Panc1 (cell line): ENCODE results near the gene ITPKC. TPM values are rescaled to one million over a fixed set of nuclear protein-coding genes. Genes with fewer than 3 reads are reported as not detected.

Experiments
- ATAC-seq: fragments of 200-7000 bp; cut with Tn5 transposase; 2 replicates; pipeline ENCODE4 v1.9.1; 2020; ENCODE audit warnings: mild to moderate bottlenecking, moderate library complexity
- Bru-seq: library from RNA; stranded (reverse); fragments of 400-500 nt; gene quantifications from one replicate; lab custom pipeline; 2021; lab: Mats Ljungman, UMichigan
- BruChase-seq, 2 experiments: library from RNA; stranded (reverse); fragments of 400-500 nt; gene quantifications; one replicate each; lab custom pipeline; 2021; lab: Mats Ljungman, UMichigan
- BruUV-seq: library from RNA; stranded (reverse); fragments of 400-500 nt; replicated peaks from 2 replicates; lab custom pipeline; 2021; lab: Mats Ljungman, UMichigan
- CTCF ChIA-PET: fragments of 300-600 bp; sonication (Branson Sonifier 250); formaldehyde crosslinking; loops from one replicate; lab custom pipeline; 2022; ENCODE audit warnings: antibody characterized with exemption; lab: Charles Lee
- POLR2A ChIA-PET: fragments of 300-600 bp; sonication (Branson Sonifier 250); formaldehyde crosslinking; loops from one replicate; lab custom pipeline; 2022; ENCODE audit warnings: antibody characterized with exemption; lab: Charles Lee
- DNase-seq: peaks from one replicate; pipeline ENCODE4 v3.0.0-alpha.2; 2010; ENCODE audit warnings: low read depth, low spot score
- H3K27ac ChIP-seq: 2 replicates; pipeline ENCODE4 v1.5.1; 2011; ENCODE audit warnings: mild to moderate bottlenecking, low read length, inconsistent platforms
- H3K27me3 ChIP-seq: fragments of 200-500 bp; sonication (Bioruptor generic); 2 replicates; pipeline ENCODE4 v1.6.0; 2014; ENCODE audit warnings: low read length, inconsistent platforms; ENCODE audit not compliant: control insufficient read depth, insufficient read depth
- H3K36me3 ChIP-seq: fragments of 200-500 bp; sonication (Bioruptor generic); 2 replicates; pipeline ENCODE4 v1.5.1; 2014; ENCODE audit warnings: inconsistent platforms, mild to moderate bottlenecking, low read length, moderate library complexity; ENCODE audit not compliant: control insufficient read depth, insufficient read depth
- H3K4me1 ChIP-seq: 2 replicates; pipeline ENCODE4 v1.5.1; 2011; ENCODE audit warnings: inconsistent platforms, mild to moderate bottlenecking, low read length, moderate library complexity; ENCODE audit not compliant: control insufficient read depth, insufficient read depth
- H3K4me3 ChIP-seq, 2 experiments: 2 replicates each; pipeline ENCODE4 v1.5.1; 2011 to 2012; ENCODE audit warnings: low read depth in 2 of 2, low read length in 2 of 2, mild to moderate bottlenecking in 2 of 2, inconsistent platforms in 1 of 2, moderate library complexity in 1 of 2
- H3K9me3 ChIP-seq: fragments of 200-500 bp; sonication (Bioruptor generic); 2 replicates; pipeline ENCODE4 v1.5.1; 2014; ENCODE audit warnings: low read depth, mild to moderate bottlenecking, inconsistent platforms, low read length, moderate library complexity; ENCODE audit not compliant: control insufficient read depth, insufficient read depth
- POLR2AphosphoS5 ChIP-seq: IDR thresholded peaks from 2 replicates; pipeline ENCODE4 v1.6.1; 2012; ENCODE audit warnings: mild to moderate bottlenecking, low read depth, low read length, moderate library complexity
- SIN3A ChIP-seq: IDR thresholded peaks from 2 replicates; pipeline ENCODE4 v1.6.1; 2012; ENCODE audit warnings: low read depth, mild to moderate bottlenecking, low read length, moderate library complexity, borderline replicate concordance; ENCODE audit not compliant: insufficient read depth
- TCF7L2 ChIP-seq: IDR thresholded peaks from 2 replicates; pipeline ENCODE4 v1.6.1; 2011; ENCODE audit warnings: mild to moderate bottlenecking, low read depth, low read length, inconsistent platforms
- in situ Hi-C: cut with HindIII; loops from 2 replicates; pipeline ENCODE4 v1.10.0; 2016; ENCODE audit warnings: low sequenced_read_pairs, low pct_unique_long_range_greater_than_20kb
- intact Hi-C: fragments of 100-400 bp; cut with micrococcal nuclease; formaldehyde crosslinking; loops from one replicate; pipeline ENCODE4 v1.10.0; 2022; ENCODE audit not compliant: unreplicated experiment
- long read RNA-seq: library from polyadenylated mRNA; unstranded; transcript quantifications from one replicate; pipeline ENCODE4 v2.0.0, GENCODE V29; 2021; ENCODE audit not compliant: unreplicated experiment
- polyA plus RNA-seq: library from polyadenylated mRNA; unstranded; fragments of >200 nt; gene quantifications from one replicate; pipeline ENCODE4 v1.2.1, GENCODE V29; 2012; ENCODE audit warnings: missing spikeins; ENCODE audit not compliant: insufficient read length
- total RNA-seq: library from RNA; stranded (reverse); gene quantifications from one replicate; pipeline ENCODE4 v1.2.1, GENCODE V29; 2021; ENCODE audit not compliant: unreplicated experiment
- TF ChIP-seq, protein P1 (sequence below): fragments of 450-650 bp; IDR thresholded peaks from 2 replicates; pipeline ENCODE4 v1.5.1; 2017; ENCODE audit warnings: mild to moderate bottlenecking
- TF ChIP-seq, protein P2 (sequence below), 2 experiments: IDR thresholded peaks; 2 replicates each; pipeline ENCODE4 v1.6.1; 2011 to 2012; ENCODE audit warnings: low read depth in 2 of 2, control low read depth in 1 of 2, low read length in 1 of 2, mild to moderate bottlenecking in 1 of 2, moderate library complexity in 1 of 2; ENCODE audit not compliant: insufficient read depth in 1 of 2

ITPKC gene
- 7.2 TPM for total RNA-seq
- 9.1 TPM for polyA plus RNA-seq
- Bru-seq, nascent RNA: percentile 51 among the genes with signal in this experiment
- BruChase-seq, experiment 1, labeled RNA remaining after a 2-hour chase: percentile 53 among the genes with signal in this experiment
- percentile 50 among the genes with signal in this experiment for BruChase-seq, experiment 2, labeled RNA remaining after a 6-hour chase
- long read RNA-seq, transcript ITPKC-201 (7 exons, 3,385 nt): major isoform, 17 of 28 reads
- long read RNA-seq, partial matches to known transcripts: 3 of 28 reads
- long read RNA-seq, other reads (novel, unspliced or antisense): 8 of 28 reads

DNA sequence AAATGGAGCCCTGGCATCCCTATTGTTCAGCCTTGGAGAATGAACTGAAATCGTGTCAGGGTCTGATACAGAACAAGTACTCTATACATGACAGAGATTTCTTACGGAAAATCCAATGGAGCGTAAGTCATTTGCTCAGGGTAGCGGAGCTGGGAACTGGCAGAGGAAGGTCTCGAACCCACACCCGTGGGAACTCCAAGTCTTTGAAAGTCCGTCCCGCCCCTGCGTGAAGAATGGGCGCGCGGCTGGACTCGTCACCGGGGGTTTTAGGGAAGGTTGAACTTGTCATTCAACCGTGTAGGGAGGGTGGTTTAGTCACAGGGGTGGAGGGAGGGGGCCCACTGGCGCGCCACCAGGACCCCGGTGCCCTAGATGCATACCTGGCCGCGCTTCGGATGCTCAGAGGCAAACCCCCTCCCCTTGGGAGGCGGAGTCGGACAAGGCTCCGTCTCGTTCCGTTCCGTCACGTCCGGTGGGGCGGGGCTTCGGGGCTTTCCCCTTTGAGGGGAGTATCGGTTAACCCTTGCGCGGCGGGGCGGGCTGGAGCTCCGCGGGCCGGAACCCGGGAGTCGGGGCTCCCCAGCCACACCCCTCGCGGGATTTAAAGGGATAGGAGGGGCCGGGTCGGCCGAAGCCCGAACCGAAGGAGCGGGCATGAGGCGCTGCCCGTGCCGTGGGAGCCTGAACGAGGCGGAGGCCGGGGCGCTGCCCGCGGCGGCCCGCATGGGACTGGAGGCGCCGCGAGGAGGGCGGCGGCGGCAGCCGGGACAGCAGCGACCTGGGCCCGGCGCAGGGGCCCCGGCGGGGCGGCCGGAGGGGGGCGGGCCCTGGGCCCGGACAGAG, at the start of gene ITPKC, which contains the start of gene COQ8B:
Gene ITPKC, plus strand, starts transcription at position 631 of the 843 bp plus-strand sequence. Its CDS starts 24 bp downstream, at position 655.
Gene COQ8B, minus strand, starts transcription at position 405 of the 843 bp plus-strand sequence. CDS start 2,254 bp downstream, outside the sequence.
- intact Hi-C loops: no loop called here
- DNase-seq (peak; percentile 79), ATAC-seq (peak; percentile 78)
- Histone ChIP-seq H3K27ac (peak within 1 kb of the TSS; percentile 88), H3K4me3 (peak within 1 kb of the TSS; percentile 65 to 77), H3K4me1 (peaks cover 11% of the 10 kb centered on the region), H3K36me3 (peaks cover 3% of the 10 kb centered on the region; the same call in 1 of the 2 replicates), H3K9me3 (no peaks in the 10 kb centered on the region), H3K27me3 (no peaks in the 10 kb centered on the region)
- TF ChIP-seq SIN3A (peak; percentile 86; the same call in 1 of the 2 replicates), POLR2AphosphoS5 (peak; percentile 23; the same call in 1 of the 2 replicates), TCF7L2 (0 out of 2 replicates have a peak, but pooled peaks have one; percentile 12)
- TF ChIP-seq, protein P1, sequence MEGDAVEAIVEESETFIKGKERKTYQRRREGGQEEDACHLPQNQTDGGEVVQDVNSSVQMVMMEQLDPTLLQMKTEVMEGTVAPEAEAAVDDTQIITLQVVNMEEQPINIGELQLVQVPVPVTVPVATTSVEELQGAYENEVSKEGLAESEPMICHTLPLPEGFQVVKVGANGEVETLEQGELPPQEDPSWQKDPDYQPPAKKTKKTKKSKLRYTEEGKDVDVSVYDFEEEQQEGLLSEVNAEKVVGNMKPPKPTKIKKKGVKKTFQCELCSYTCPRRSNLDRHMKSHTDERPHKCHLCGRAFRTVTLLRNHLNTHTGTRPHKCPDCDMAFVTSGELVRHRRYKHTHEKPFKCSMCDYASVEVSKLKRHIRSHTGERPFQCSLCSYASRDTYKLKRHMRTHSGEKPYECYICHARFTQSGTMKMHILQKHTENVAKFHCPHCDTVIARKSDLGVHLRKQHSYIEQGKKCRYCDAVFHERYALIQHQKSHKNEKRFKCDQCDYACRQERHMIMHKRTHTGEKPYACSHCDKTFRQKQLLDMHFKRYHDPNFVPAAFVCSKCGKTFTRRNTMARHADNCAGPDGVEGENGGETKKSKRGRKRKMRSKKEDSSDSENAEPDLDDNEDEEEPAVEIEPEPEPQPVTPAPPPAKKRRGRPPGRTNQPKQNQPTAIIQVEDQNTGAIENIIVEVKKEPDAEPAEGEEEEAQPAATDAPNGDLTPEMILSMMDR: no peak
- BruUV-seq: no TSS peak
- POLR2A ChIA-PET: no interaction called here
- CTCF ChIA-PET: interaction anchor here (0.5 kb wide), 1 partner anchor 412 kb away, joined by 3 read pairs; no protein-coding TSS in a partner anchor
- in situ Hi-C loops: no loop called here

DNA sequence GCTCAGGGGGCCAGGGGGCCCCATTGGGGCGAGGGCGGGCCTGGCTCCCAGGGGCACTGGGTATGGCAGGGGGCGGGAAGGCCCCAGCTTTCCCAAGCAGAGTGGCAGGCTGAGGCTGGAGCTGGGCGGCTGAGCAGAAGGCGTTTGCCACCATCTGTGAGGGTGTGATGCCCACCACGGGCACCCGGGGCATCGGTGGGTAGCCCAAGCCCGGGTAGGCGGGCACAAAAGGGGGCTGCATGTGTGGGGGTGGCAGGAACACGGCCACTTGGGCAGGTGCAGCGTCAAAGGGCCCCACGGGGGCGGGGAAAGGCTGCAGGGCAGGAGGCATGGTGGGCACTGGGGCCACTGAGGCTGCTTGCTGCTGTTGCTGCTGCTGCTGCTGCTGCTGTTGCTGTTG, 49.3 kb upstream of the ITPKC start:
- ChIA-PET POLR2A (no interaction called here), CTCF (no interaction called here)
- no peak for TF ChIP-seq POLR2AphosphoS5
- TF ChIP-seq, protein P2, sequence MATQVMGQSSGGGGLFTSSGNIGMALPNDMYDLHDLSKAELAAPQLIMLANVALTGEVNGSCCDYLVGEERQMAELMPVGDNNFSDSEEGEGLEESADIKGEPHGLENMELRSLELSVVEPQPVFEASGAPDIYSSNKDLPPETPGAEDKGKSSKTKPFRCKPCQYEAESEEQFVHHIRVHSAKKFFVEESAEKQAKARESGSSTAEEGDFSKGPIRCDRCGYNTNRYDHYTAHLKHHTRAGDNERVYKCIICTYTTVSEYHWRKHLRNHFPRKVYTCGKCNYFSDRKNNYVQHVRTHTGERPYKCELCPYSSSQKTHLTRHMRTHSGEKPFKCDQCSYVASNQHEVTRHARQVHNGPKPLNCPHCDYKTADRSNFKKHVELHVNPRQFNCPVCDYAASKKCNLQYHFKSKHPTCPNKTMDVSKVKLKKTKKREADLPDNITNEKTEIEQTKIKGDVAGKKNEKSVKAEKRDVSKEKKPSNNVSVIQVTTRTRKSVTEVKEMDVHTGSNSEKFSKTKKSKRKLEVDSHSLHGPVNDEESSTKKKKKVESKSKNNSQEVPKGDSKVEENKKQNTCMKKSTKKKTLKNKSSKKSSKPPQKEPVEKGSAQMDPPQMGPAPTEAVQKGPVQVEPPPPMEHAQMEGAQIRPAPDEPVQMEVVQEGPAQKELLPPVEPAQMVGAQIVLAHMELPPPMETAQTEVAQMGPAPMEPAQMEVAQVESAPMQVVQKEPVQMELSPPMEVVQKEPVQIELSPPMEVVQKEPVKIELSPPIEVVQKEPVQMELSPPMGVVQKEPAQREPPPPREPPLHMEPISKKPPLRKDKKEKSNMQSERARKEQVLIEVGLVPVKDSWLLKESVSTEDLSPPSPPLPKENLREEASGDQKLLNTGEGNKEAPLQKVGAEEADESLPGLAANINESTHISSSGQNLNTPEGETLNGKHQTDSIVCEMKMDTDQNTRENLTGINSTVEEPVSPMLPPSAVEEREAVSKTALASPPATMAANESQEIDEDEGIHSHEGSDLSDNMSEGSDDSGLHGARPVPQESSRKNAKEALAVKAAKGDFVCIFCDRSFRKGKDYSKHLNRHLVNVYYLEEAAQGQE (IDR thresholded peaks at IDR 0.05; ENCODE audit: insufficient read depth in 1 of 2, low read depth in 2 of 2, low read length in 1 of 2): no peak
- TF ChIP-seq, protein P1: no peak
- TF ChIP-seq SIN3A: no peak
- TF ChIP-seq TCF7L2: no peak
- DNase-seq: no peak
- no peaks in the 10 kb centered on the region for H3K36me3 ChIP-seq
- H3K9me3 ChIP-seq: no peaks in the 10 kb centered on the region
- intact Hi-C loops: loop anchor here (10.0 kb wide), 1 partner anchor 137 kb away; no protein-coding TSS in a partner anchor
- H3K4me3 ChIP-seq: no peak overlapping the region
- ATAC-seq: no peak
- no peaks in the 10 kb centered on the region for H3K27me3 ChIP-seq
- in situ Hi-C loops: no loop called here
- peaks cover 12% of the 10 kb centered on the region for H3K4me1 ChIP-seq
- no peak overlapping the region for H3K27ac ChIP-seq
- no TSS peak for BruUV-seq
